ENCODE measurements around the gene DBX1. TPM values are rescaled to one million over a fixed set of nuclear protein-coding genes. Genes with fewer than 3 reads are reported as not detected.

Gene DBX1
- total RNA-seq, 1 experiment from 2014 or later = 0.15 TPM

GRCh38 chr11:20112291-20113148 is 47.8 kb downstream of the DBX1 start:
- H3K27ac ChIP-seq (ENCODE audit: insufficient read length, low read depth, low read length) = no peak overlapping the region
- H4K8ac ChIP-seq (replicated peaks; ENCODE audit: insufficient read length, low read depth, low read length) = no peak overlapping the region
- Mint-ChIP-seq H3K4me3 (no peak overlapping the region; a peak in 1 of 5 replicates), H3K27ac (no peak overlapping the region; a peak in 1 of 7 replicates), H3K4me1 (peaks cover 2 to 5% of the 10 kb centered on the region in 2 experiments; a peak in 3 of 4 replicates), H3K36me3 (ENCODE audit: insufficient read depth in 1 of 3, low read depth in 3 of 3) (peaks cover 38 to 67% (median 59%) of the 10 kb centered on the region in 3 experiments), H3K9me3 (no peaks in the 10 kb centered on the region), H3K27me3 (ENCODE audit: low read depth) (no peaks in the 10 kb centered on the region)
- H3K79me2 ChIP-seq (ENCODE audit: insufficient read depth, low read length) = no peaks in the 10 kb centered on the region
- H2BK12ac ChIP-seq (ENCODE audit: insufficient read length, low read depth, low read length) = no peak overlapping the region
- peak; percentile 45 for DNase-seq
- no peak overlapping the region for H3K18ac ChIP-seq (ENCODE audit: insufficient read length, low read depth, low read length)
- no peak overlapping the region for H3K23ac ChIP-seq (ENCODE audit: insufficient read length, low read depth, low read length)
- no peak overlapping the region for H3K14ac ChIP-seq (ENCODE audit: insufficient read depth, low read length)
- no peak overlapping the region for H3K4me2 ChIP-seq (ENCODE audit: insufficient read depth, insufficient read length, low read length)
- H2BK20ac ChIP-seq (ENCODE audit: low read depth, low read length, poor library complexity, severe bottlenecking) = no peak overlapping the region
- no peak overlapping the region for H4K91ac ChIP-seq (ENCODE audit: insufficient read length, low read depth, low read length)
- H3K27me3 ChIP-seq (ENCODE audit: insufficient read depth, low read length) = no peaks in the 10 kb centered on the region
- H3K9me3 ChIP-seq (ENCODE audit: control insufficient read depth, low read depth, low read length) = no peaks in the 10 kb centered on the region
- H2BK120ac ChIP-seq (ENCODE audit: low read depth, low read length, poor library complexity, severe bottlenecking) = no peak overlapping the region
- no peak overlapping the region for H2BK5ac ChIP-seq (ENCODE audit: insufficient read length, low read length)
- no peak overlapping the region for H2AFZ ChIP-seq (ENCODE audit: low read length)
- no peak overlapping the region for H3K4ac ChIP-seq (ENCODE audit: low read depth, low read length)
- no peaks in the 10 kb centered on the region for H3K79me1 ChIP-seq (ENCODE audit: insufficient read depth, low read depth, low read length, poor library complexity, severe bottlenecking)
- H3K9ac ChIP-seq (ENCODE audit: extremely low read depth, insufficient read length, low read length) = no peak overlapping the region
- no CpG with 5 or more reads among the region's 15 CpGs for WGBS (ENCODE audit: extremely low coverage, insufficient read length, low lambda C conversion rate)
- TF ChIP-seq CTCF (conservative IDR thresholded peaks at IDR 0.05) = no peak
- no peaks in the 10 kb centered on the region for H4K20me1 ChIP-seq (ENCODE audit: control insufficient read depth, insufficient read depth, insufficient read length)
- H3T11ph ChIP-seq (ENCODE audit: low read length) = no peak overlapping the region
- H2AK5ac ChIP-seq (ENCODE audit: insufficient read length, low read length) = no peak overlapping the region
- H2BK15ac ChIP-seq (ENCODE audit: low read depth, low read length) = no peak overlapping the region
- H3K4me1 ChIP-seq (ENCODE audit: insufficient read depth, low read length) = no peaks in the 10 kb centered on the region
- no peaks in the 10 kb centered on the region for H3K23me2 ChIP-seq (ENCODE audit: insufficient read length, low read depth, low read length, poor library complexity, severe bottlenecking)
- no peak overlapping the region for H3K56ac ChIP-seq (ENCODE audit: insufficient read length, low read depth, low read length)
- no peak overlapping the region for H4K5ac ChIP-seq (ENCODE audit: insufficient read length, low read depth, low read length)
